Colonic mucosa (tissue), 4 donors: Measurements from ENCODE around the gene GALK1. TPM values are rescaled to one million over a fixed set of nuclear protein-coding genes. Genes with fewer than 3 reads are reported as not detected.

Source experiments
- DNase-seq: peaks from one replicate; pipeline ENCODE4 v3.0.0-alpha.2; 2020
- H3K27ac ChIP-seq: fragments of 200-600 bp; one replicate; pipeline ENCODE4 v1.8.0; 2021
- H3K27me3 ChIP-seq: fragments of 200-600 bp; one replicate; pipeline ENCODE4 v1.8.0; 2021
- H3K36me3 ChIP-seq: fragments of 200-600 bp; one replicate; pipeline ENCODE4 v1.8.0; 2021
- H3K4me1 ChIP-seq: fragments of 200-600 bp; one replicate; pipeline ENCODE4 v1.8.0; 2021; ENCODE audit warnings: mild to moderate bottlenecking
- H3K4me3 ChIP-seq: fragments of 200-600 bp; one replicate; pipeline ENCODE4 v1.8.0; 2021
- H3K9ac ChIP-seq, 2 donors: one replicate each; pipeline ENCODE4 v1.7.0; 2013; ENCODE audit warnings: control low read depth in 2 of 2, low read depth in 2 of 2, low read length in 2 of 2
- H3K9me3 ChIP-seq: fragments of 200-600 bp; one replicate; pipeline ENCODE4 v1.8.0; 2021
- CTCF ChIP-seq: fragments of 200-600 bp; IDR thresholded peaks from one replicate; pipeline ENCODE4 v1.8.0; 2022; ENCODE audit warnings: antibody characterized with exemption, mild to moderate bottlenecking
- intact Hi-C: fragments of 100-400 bp; cut with DNase I; formaldehyde crosslinking; loops from one replicate; pipeline ENCODE4 v1.14.1; 2022
- total RNA-seq, 2 donors: library from RNA; stranded (reverse); fragmentation: NEBNext Ultra II Directional in 1 of 2; extraction: Animal tissue kit (Norgen Biotek cat#: 25700) in 1 of 2; gene quantifications; one replicate each; pipeline ENCODE4 v1.2.1, GENCODE V29; 2021
- donor health status: healthy.
- donor health status: DM: no; HTN: no; CAD: no.
- donor health status: DM: no; HTN: no; CAD: no.

Gene GALK1
- total RNA-seq, 2 donors from 2014 or later, result 21.3 to 23.6 TPM

DNA sequence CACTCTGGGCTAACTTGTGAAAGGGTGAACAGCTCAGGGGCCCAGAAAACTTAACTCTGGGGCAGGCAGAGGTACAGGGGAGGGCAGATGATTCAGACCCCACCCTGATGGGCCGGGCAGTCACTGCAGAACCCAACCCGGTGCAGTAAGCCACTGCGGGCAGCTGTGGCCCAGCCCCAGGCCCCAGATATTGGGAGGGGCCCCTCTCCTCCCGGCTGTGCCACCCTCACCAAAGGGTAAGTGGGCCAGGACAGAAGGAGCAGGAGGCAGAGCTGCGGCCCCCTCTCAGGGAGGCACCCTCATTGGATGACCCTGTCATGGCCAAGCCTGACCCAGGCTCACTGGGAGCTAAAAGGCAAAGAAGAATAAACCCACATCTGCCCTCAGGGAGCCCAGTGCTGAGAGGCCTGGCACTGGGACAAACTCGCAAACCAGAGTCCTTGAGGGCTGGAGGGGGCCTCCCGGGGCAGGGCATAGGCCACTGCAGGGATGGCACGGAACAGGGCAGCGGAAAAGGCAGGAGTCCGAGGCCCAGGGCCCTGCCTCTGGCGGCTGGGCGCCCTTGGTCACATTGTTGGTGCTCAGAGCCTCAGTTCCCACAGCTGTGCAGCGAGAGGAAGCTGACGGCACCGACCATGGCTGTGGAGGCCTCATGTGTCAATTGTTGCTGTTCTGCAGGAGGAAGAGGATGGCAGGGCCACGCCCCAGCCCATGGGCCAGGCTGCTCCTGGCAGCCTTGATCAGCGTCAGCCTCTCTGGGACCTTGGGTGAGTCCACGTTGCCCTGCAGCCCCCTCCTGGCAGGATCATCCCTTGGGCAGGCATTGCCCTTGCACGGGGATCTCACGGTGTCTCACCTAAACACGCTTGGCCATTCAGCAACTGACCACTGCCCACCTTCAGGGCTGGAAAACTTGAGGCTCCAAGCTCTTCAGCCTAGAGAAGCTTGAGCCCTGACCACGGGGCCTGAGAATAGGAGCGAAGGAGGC lies 40.7 kb downstream of the GALK1 start:
- Histone ChIP-seq H3K9ac (peak overlapping the region in 1 of 2 donors; percentile 99), H3K27me3 (no peaks in the 10 kb centered on the region), H3K4me1 (peaks cover 8% of the 10 kb centered on the region), H3K4me3 (no peak overlapping the region), H3K36me3 (no peaks in the 10 kb centered on the region), H3K27ac (peak overlapping the region; percentile 97), H3K9me3 (no peaks in the 10 kb centered on the region)
- TF ChIP-seq CTCF, result no peak
- intact Hi-C loops, result no loop called here
- peak; percentile 39 for DNase-seq

GRCh38 chr17:75723171-75723930 lies 41.6 kb downstream of the GALK1 start:
- H3K4me1 ChIP-seq, result peaks cover 8% of the 10 kb centered on the region
- H3K27ac ChIP-seq, result peak overlapping the region; percentile 97
- H3K4me3 ChIP-seq, result peak overlapping the region; percentile 59
- DNase-seq, result peak; percentile 91
- no peaks in the 10 kb centered on the region for H3K27me3 ChIP-seq
- no peaks in the 10 kb centered on the region for H3K9me3 ChIP-seq
- H3K9ac ChIP-seq, result peak overlapping the region; percentile 95 to 99
- intact Hi-C loops, result no loop called here
- H3K36me3 ChIP-seq, result no peaks in the 10 kb centered on the region
- TF ChIP-seq CTCF, result no peak

GRCh38 chr17:75722542-75723095 lies 42.4 kb downstream of the GALK1 start:
- H3K9ac ChIP-seq, result peak overlapping the region; percentile 95 to 99
- DNase-seq, result peak; percentile 37

GRCh38 chr17:75722076-75722475 lies 42.9 kb downstream of the GALK1 start:
- intact Hi-C loops, result no loop called here
- peak overlapping the region; percentile 59 for H3K4me3 ChIP-seq
- TF ChIP-seq CTCF, result no peak
- H3K9me3 ChIP-seq, result no peaks in the 10 kb centered on the region
- DNase-seq, result peak; percentile 75
- peak overlapping the region; percentile 95 to 99 for H3K9ac ChIP-seq
- no peaks in the 10 kb centered on the region for H3K36me3 ChIP-seq
- H3K27ac ChIP-seq, result peak overlapping the region; percentile 97
- H3K4me1 ChIP-seq, result peaks cover 8% of the 10 kb centered on the region
- no peaks in the 10 kb centered on the region for H3K27me3 ChIP-seq

More at GRCh38 chr17:75722542-75723095, 42.4 kb downstream of the GALK1 start:
- Histone ChIP-seq H3K27me3 (no peaks in the 10 kb centered on the region), H3K36me3 (no peaks in the 10 kb centered on the region), H3K27ac (peak overlapping the region; percentile 97), H3K4me1 (peaks cover 8% of the 10 kb centered on the region), H3K9me3 (no peaks in the 10 kb centered on the region), H3K4me3 (peak overlapping the region; percentile 59)
- no peak for TF ChIP-seq CTCF
- intact Hi-C loops, result no loop called here

- Histone ChIP-seq H3K9ac (peak overlapping the region; percentile 95 to 99), H3K9me3 (no peaks in the 10 kb centered on the region), H3K36me3 (no peaks in the 10 kb centered on the region), H3K4me1 (peaks cover 8% of the 10 kb centered on the region), H3K27me3 (no peaks in the 10 kb centered on the region), H3K27ac (peak overlapping the region; percentile 97), H3K4me3 (peak overlapping the region; percentile 59)
- peak; percentile 64 for DNase-seq
- intact Hi-C loops, result no loop called here
- no peak for TF ChIP-seq CTCF
Measured at GRCh38 chr17:75721463-75722011, 43.5 kb downstream of the GALK1 start.
